Pancreas (tissue), 10 donors: Measurements from ENCODE around the gene LRRC8D. TPM values are rescaled to one million over a fixed set of nuclear protein-coding genes. Genes with fewer than 3 reads are reported as not detected.

Experiments
- ATAC-seq, 4 donors: fragments of 200-7000 bp; cut with Tn5 transposase; one replicate each; pipeline versions ENCODE4 v1.8.0 to v1.9.1; 2020; ENCODE audit warnings: mild to moderate bottlenecking in 4 of 4, moderate library complexity in 4 of 4
- DNase-seq, 6 donors: peaks; one replicate each; pipeline ENCODE4 v3.0.0-alpha.2; 2020
- FAIRE-seq: peaks from 2 replicates; lab custom pipeline; 2012; peaks lifted over from hg19 to GRCh38; lab: Jason Lieb, UNC
- H3K27ac ChIP-seq, 4 donors: fragments of 200-600 bp; sonication (generic); 1 replicate in 3 of 4; 2 replicates in 1 of 4; pipeline versions ENCODE4 v1.5.0 to v1.8.0; 2020
- H3K27me3 ChIP-seq, 4 donors: fragments of 200-600 bp; one replicate each; pipeline ENCODE4 v1.8.0; 2021
- H3K36me3 ChIP-seq, 3 donors: fragments of 200-600 bp; sonication (generic) in 1 of 3; one replicate each; pipeline versions ENCODE4 v1.5.0 to v1.8.0; 2020 to 2021
- H3K4me1 ChIP-seq, 3 donors: fragments of 200-600 bp; one replicate each; pipeline ENCODE4 v1.8.0; 2021
- H3K4me3 ChIP-seq, 4 donors: fragments of 200-600 bp; sonication (generic) in 2 of 4; one replicate each; pipeline versions ENCODE4 v1.5.0 to v1.8.0; 2020 to 2021
- H3K9me3 ChIP-seq, 4 donors: fragments of 200-600 bp; one replicate each; pipeline ENCODE4 v1.8.0; 2021
- CTCF ChIP-seq, 4 donors: fragments of 200-600 bp; sonication (generic) in 3 of 4; IDR thresholded peaks; one replicate each; pipeline versions ENCODE4 v1.5.0 to v1.8.0; 2021; ENCODE audit warnings: antibody characterized with exemption in 4 of 4
- WGBS, 2 donors: extraction: QIAGEN DNeasy Blood & Tissue Kit; methylation state at CpG; one replicate each; pipeline ENCODE4 v1.1.7; 2013; 5-methylcytosine and 5-hydroxymethylcytosine counted together
- intact Hi-C, 3 donors: fragments of 100-400 bp; cut with DNase I; formaldehyde crosslinking; loops; one replicate each; pipeline versions ENCODE4 v1.11.1 to v1.14.2; 2022
- polyA plus RNA-seq, 2 donors: library from polyadenylated mRNA; stranded (reverse); fragments of 200-250 nt; gene quantifications; one replicate each; pipeline ENCODE4 v1.2.3, GENCODE V29; 2013
- total RNA-seq, 6 donors: library from RNA; stranded (reverse); fragmentation: NEBNext Ultra II Directional in 4 of 6; extraction: Animal tissue kit (Norgen Biotek cat#: 25700) in 4 of 6; gene quantifications; one replicate each; pipeline versions ENCODE4 v1.2.1 to v1.2.4, GENCODE V29; 2021 to 2023
- donor health status: healthy with polysubstance abuse.
- donor health status: DM: no; HTN: no; CAD: no; lungs with moderate emphysema.
- donor health status: DM: no; HTN: no; CAD: no.
- donor health status: control.
- donor health status: control.
- donor health status: Bipolar disorder and iron deficiency.
- donor health status: DM: yes; HTN: yes; CAD: no.
- donor health status: DM: no; HTN: no; CAD: no.
- donor health status: DM: no; HTN: no; CAD: no.
- donor health status: DM: yes; HTN: yes; CAD: no.

Gene LRRC8D
- total and polyA plus RNA-seq, 8 donors, result 3.8 to 27.1 (median 10.4) TPM

- Histone ChIP-seq H3K4me3 (no peak overlapping the region), H3K4me1 (peaks cover 0 to under 1% (median 0%) of the 10 kb centered on the region in 3 donors), H3K27ac (no peak overlapping the region), H3K27me3 (no peaks in the 10 kb centered on the region), H3K36me3 (no peaks in the 10 kb centered on the region), H3K9me3 (no peaks in the 10 kb centered on the region)
- no peak for TF ChIP-seq CTCF (IDR thresholded peaks at IDR 0.05)
- ATAC-seq, result no peak
- FAIRE-seq, result no peak
- no peak for DNase-seq
- 87% methylated on average over 1 of the region's 1 CpG for whole genome bisulfite sequencing, 2 donors
- intact Hi-C loops, result no loop called here
These were observed 57.4 kb downstream of the LRRC8D start for GRCh38 chr1:89878256-89878655.

- no peaks in the 10 kb centered on the region for H3K27me3 ChIP-seq
- H3K36me3 ChIP-seq, result no peaks in the 10 kb centered on the region
- WGBS, 2 donors, result 90 to 95% methylated on average over 1 of the region's 1 CpG
- intact Hi-C loops, result no loop called here
- no peaks in the 10 kb centered on the region for H3K9me3 ChIP-seq
- no peak overlapping the region for H3K27ac ChIP-seq
- no peaks in the 10 kb centered on the region for H3K4me1 ChIP-seq
- TF ChIP-seq CTCF (IDR thresholded peaks at IDR 0.05), result no peak
- FAIRE-seq (no peak), DNase-seq (no peak), ATAC-seq (no peak)
- no peak overlapping the region for H3K4me3 ChIP-seq
These were observed 59.8 kb downstream of the LRRC8D start for GRCh38 chr1:89880679-89881078.

GRCh38 chr1:89881415-89882058, 60.7 kb downstream of the LRRC8D start:
- FAIRE-seq (no peak), ATAC-seq (no peak), DNase-seq (no peak)
- no peaks in the 10 kb centered on the region for H3K27me3 ChIP-seq
- no peaks in the 10 kb centered on the region for H3K4me1 ChIP-seq
- no peak for TF ChIP-seq CTCF (IDR thresholded peaks at IDR 0.05)
- H3K36me3 ChIP-seq, result no peaks in the 10 kb centered on the region
- H3K27ac ChIP-seq, result no peak overlapping the region
- 97 to 100% methylated on average over 1 of the region's 1 CpG for WGBS, 2 donors
- no peaks in the 10 kb centered on the region for H3K9me3 ChIP-seq
- intact Hi-C loops, result no loop called here
- H3K4me3 ChIP-seq, result no peak overlapping the region

GRCh38 chr1:89882348-89883029, 61.7 kb downstream of the LRRC8D start:
- ATAC-seq (no peak), FAIRE-seq (no peak), DNase-seq (no peak)
- Histone ChIP-seq H3K27ac (no peak overlapping the region), H3K27me3 (no peaks in the 10 kb centered on the region), H3K36me3 (no peaks in the 10 kb centered on the region), H3K4me3 (no peak overlapping the region), H3K4me1 (no peaks in the 10 kb centered on the region), H3K9me3 (no peaks in the 10 kb centered on the region)
- 95 to 97% methylated on average over 6 of the region's 6 CpGs for WGBS, 2 donors
- no peak for TF ChIP-seq CTCF (IDR thresholded peaks at IDR 0.05)
- intact Hi-C loops, result no loop called here

- FAIRE-seq, result no peak
- ATAC-seq, result no peak
These were observed 62.2 kb downstream of the LRRC8D start for GRCh38 chr1:89883030-89883379.

More at GRCh38 chr1:89883030-89883379, 62.2 kb downstream of the LRRC8D start:
- H3K27me3 ChIP-seq, result no peaks in the 10 kb centered on the region
- no peak overlapping the region for H3K27ac ChIP-seq
- no peak for TF ChIP-seq CTCF (IDR thresholded peaks at IDR 0.05)
- WGBS, 2 donors, result 95 to 98% methylated on average over 6 of the region's 6 CpGs
- H3K4me3 ChIP-seq, result no peak overlapping the region
- no peaks in the 10 kb centered on the region for H3K36me3 ChIP-seq
- intact Hi-C loops, result no loop called here
- no peaks in the 10 kb centered on the region for H3K4me1 ChIP-seq
- no peaks in the 10 kb centered on the region for H3K9me3 ChIP-seq
- DNase-seq, result no peak
